BJ (cell line): ENCODE results near the gene WDFY2. TPM values are rescaled to one million over a fixed set of nuclear protein-coding genes. Genes with fewer than 3 reads are reported as not detected.

ENCODE experiments used
- CTCF ChIA-PET: fragments of 350-600 bp; formaldehyde crosslinking; extraction: SDS; loops from one replicate; lab custom pipeline; 2021; ENCODE audit warnings: antibody characterized with exemption, inconsistent platforms; lab: Yijun Ruan, JAX
- POLR2A ChIA-PET: fragments of 300-600 bp; sonication (Branson Sonifier 250); formaldehyde crosslinking; extraction: SDS; loops from one replicate; lab custom pipeline; 2021; ENCODE audit warnings: antibody characterized with exemption; lab: Charles Lee
- DNase-seq: peaks from one replicate; pipeline ENCODE4 v3.0.0-alpha.2; 2011; ENCODE audit warnings: low read depth
- H3K27me3 ChIP-seq: 2 replicates; pipeline ENCODE4 v1.6.0; 2011; ENCODE audit warnings: low read length; ENCODE audit not compliant: control insufficient read depth, insufficient read depth
- H3K36me3 ChIP-seq: 2 replicates; pipeline ENCODE4 v1.5.1; 2011; ENCODE audit warnings: low read length; ENCODE audit not compliant: control insufficient read depth, insufficient read depth
- H3K4me3 ChIP-seq: 2 replicates; pipeline ENCODE4 v1.5.1; 2011; ENCODE audit warnings: low read depth, mild to moderate bottlenecking, control low read depth, low read length
- CTCF ChIP-seq: IDR thresholded peaks from 2 replicates; pipeline ENCODE4 v1.5.1; 2011; ENCODE audit warnings: low read depth, mild to moderate bottlenecking, control low read depth, inconsistent platforms, low read length, moderate library complexity; ENCODE audit not compliant: insufficient read depth
- polyA plus RNA-seq: library from polyadenylated mRNA; depleted of rRNA; stranded (reverse); fragments of >200 nt; gene quantifications from 2 replicates; pipeline ENCODE4 v1.2.3, GENCODE V29; 2011

Gene WDFY2
- polyA plus RNA-seq, 1 experiment, result 4.3 TPM

- peak overlapping the region; percentile 84 for H3K4me3 ChIP-seq
- H3K36me3 ChIP-seq, result no peaks in the 10 kb centered on the region
- no peak for DNase-seq
- no peak for TF ChIP-seq CTCF
- CTCF ChIA-PET, result interaction anchor here (0.6 to 1.4 kb wide), 5 partner anchors 12 to 382 kb away, joined by 3 to 4 read pairs (median 3); partner anchors contain the start of gene INTS6
- POLR2A ChIA-PET, result interaction anchor here (0.5 kb wide), 1 partner anchor 874 kb away, joined by 6 read pairs; no protein-coding TSS in a partner anchor
- peaks cover 2% of the 10 kb centered on the region for H3K27me3 ChIP-seq
Measured at GRCh38 chr13:51802631-51803418, 218.6 kb downstream of the WDFY2 start.

GRCh38 chr13:51803422-51804294, 219.4 kb downstream of the WDFY2 start, which contains the start of gene DHRS12:
Gene DHRS12, minus strand, starts transcription at chr13:51804163. Its CDS starts 4,504 bp downstream, at chr13:51799659.
- 0 out of 2 replicates have a peak, but pooled peaks have one; percentile 7 for TF ChIP-seq CTCF
- Histone ChIP-seq H3K27me3 (peaks cover 2% of the 10 kb centered on the region), H3K4me3 (peak within 1 kb of the TSS; percentile 84), H3K36me3 (no peaks in the 10 kb centered on the region)
- DNase-seq, result no peak
- ChIA-PET POLR2A (no interaction called here), CTCF (interaction anchor here (0.9 kb wide), 1 partner anchor 351 kb away, joined by 4 read pairs; the partner anchor contains the start of gene INTS6)

- peak overlapping the region; percentile 84 for H3K4me3 ChIP-seq
- H3K36me3 ChIP-seq, result no peaks in the 10 kb centered on the region
- H3K27me3 ChIP-seq, result peaks cover 2% of the 10 kb centered on the region
- ChIA-PET POLR2A (no interaction called here), CTCF (interaction anchor here (3.0 kb wide), 1 partner anchor 11 kb away, joined by 13 read pairs; no protein-coding TSS in a partner anchor)
- no peak for TF ChIP-seq CTCF
- DNase-seq, result no peak
Measured at GRCh38 chr13:51804295-51805172, 220.3 kb downstream of the WDFY2 start.

- no peaks in the 10 kb centered on the region for H3K27me3 ChIP-seq
- POLR2A ChIA-PET, result no interaction called here
- CTCF ChIA-PET, result interaction anchor here (0.9 to 3.0 kb wide), 2 partner anchors 9 to 11 kb away, joined by 4 to 13 read pairs; no protein-coding TSS in a partner anchor
- no peak overlapping the region for H3K4me3 ChIP-seq
- no peaks in the 10 kb centered on the region for H3K36me3 ChIP-seq
- DNase-seq, result no peak
- TF ChIP-seq CTCF, result no peak
Measured at GRCh38 chr13:51805313-51805712, 221.1 kb downstream of the WDFY2 start.
